PC-9 (cell line): ENCODE data around the gene SFMBT2.

Source experiments
- EZH2 ChIP-seq: fragments of 200-600 bp; sonication (generic); IDR thresholded peaks from 2 replicates; pipeline ENCODE4 v1.8.0; 2017; ENCODE audit warnings: antibody characterized with exemption, low read depth
- TF ChIP-seq, protein P1 (sequence below): fragments of 200-600 bp; sonication (generic); conservative IDR thresholded peaks from 2 replicates; pipeline ENCODE4 v1.6.1; 2017; ENCODE audit warnings: mixed run types, antibody characterized with exemption, mild to moderate bottlenecking, moderate library complexity

DNA sequence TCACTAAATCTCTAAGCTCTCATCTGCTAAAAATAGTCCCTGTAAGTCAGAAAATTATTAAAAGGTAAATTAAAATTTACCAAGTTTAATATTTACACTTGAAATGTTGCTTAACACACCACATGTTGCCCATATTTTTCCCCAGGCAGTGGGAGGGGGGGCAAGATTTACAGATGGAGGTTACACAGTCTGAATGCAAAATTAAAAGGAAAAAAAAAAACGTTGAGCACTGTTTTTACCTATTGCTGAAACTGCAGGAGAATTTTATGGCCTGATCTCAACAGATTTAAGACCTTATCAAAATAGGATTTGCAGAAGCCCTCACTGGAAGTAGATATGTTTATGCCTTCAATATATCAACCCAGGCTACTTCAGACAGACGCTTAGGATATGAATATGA, 133.4 kb downstream of the SFMBT2 start:
- TF ChIP-seq, protein P1, sequence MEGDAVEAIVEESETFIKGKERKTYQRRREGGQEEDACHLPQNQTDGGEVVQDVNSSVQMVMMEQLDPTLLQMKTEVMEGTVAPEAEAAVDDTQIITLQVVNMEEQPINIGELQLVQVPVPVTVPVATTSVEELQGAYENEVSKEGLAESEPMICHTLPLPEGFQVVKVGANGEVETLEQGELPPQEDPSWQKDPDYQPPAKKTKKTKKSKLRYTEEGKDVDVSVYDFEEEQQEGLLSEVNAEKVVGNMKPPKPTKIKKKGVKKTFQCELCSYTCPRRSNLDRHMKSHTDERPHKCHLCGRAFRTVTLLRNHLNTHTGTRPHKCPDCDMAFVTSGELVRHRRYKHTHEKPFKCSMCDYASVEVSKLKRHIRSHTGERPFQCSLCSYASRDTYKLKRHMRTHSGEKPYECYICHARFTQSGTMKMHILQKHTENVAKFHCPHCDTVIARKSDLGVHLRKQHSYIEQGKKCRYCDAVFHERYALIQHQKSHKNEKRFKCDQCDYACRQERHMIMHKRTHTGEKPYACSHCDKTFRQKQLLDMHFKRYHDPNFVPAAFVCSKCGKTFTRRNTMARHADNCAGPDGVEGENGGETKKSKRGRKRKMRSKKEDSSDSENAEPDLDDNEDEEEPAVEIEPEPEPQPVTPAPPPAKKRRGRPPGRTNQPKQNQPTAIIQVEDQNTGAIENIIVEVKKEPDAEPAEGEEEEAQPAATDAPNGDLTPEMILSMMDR, result no peak
- TF ChIP-seq EZH2, result no peak
